ENCODE data around the gene PDGFRB.

The PDGFRB gene

GRCh38 chr5:150080696-150081435, 74.8 kb downstream of the PDGFRB start:
- DNase-seq: no peak

DNA sequence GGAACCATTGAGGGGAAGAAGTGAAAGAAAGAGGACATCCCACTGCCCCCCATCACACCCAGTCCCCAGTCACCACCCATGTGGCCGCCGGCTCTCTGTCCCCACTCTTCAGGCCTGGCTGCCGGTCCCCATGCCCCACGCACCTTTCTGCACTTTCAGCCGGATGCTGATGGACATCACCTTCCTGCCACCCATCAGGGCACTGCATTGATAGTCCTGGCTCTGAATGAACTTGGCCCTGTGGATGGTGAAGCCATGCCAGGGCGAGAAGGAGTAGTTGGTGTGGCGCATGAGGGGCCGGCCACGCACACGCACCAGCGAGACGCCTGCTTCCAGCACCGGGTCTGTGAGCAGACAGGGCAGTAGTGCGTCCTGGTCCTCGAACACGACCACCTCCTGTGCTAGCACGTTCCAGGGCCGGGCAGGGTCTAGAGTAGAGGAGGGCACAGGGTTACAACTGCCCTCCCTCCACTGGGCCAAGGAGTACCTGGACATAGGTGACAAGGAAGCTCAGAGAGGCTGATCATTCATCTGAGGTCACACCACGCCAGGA, 75.7 kb downstream of the PDGFRB start:
- DNase-seq: no peak

DNA sequence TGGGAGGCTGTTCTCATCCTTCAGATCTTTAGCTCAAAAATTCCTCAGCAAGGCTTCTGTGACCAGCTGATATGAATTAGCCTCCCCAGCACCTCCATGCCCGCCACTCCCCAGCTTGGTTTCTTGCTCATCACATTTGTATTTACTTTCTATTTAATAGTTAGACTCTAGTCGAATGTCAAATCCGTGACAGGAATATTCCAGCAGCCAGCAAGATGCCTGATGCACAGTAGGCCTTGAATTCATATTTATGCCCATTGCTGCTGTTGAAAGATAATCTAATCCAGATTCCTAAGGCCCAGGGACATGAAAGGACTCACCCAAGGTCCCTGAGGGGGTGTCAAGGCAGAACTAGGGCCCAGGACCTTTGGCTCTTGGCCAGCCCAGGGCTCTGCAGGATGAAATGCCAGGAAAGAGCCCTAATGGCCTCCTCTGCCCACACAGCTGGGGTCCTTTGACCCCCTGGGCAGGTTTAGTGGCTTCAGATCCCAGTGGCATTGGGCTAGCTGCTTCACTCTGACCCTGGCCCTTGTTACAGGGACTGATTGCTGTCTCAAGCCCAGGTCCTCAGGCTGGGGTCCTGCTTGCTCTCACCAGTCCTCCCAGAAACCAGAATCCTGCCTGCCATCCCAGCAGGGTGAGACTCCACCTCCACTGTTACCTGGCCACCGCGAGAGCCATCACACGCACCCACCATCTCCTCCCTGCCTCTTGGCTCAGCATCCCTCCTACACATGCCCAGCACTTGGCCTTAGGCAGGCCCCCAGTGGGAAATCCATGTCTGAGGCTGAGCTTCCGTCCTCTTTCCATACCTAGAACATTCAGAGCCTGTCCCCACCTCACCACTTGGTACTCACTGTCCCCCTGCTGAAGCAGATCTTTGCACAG, 76.6 kb downstream of the PDGFRB start:
- no peak for DNase-seq

DNA sequence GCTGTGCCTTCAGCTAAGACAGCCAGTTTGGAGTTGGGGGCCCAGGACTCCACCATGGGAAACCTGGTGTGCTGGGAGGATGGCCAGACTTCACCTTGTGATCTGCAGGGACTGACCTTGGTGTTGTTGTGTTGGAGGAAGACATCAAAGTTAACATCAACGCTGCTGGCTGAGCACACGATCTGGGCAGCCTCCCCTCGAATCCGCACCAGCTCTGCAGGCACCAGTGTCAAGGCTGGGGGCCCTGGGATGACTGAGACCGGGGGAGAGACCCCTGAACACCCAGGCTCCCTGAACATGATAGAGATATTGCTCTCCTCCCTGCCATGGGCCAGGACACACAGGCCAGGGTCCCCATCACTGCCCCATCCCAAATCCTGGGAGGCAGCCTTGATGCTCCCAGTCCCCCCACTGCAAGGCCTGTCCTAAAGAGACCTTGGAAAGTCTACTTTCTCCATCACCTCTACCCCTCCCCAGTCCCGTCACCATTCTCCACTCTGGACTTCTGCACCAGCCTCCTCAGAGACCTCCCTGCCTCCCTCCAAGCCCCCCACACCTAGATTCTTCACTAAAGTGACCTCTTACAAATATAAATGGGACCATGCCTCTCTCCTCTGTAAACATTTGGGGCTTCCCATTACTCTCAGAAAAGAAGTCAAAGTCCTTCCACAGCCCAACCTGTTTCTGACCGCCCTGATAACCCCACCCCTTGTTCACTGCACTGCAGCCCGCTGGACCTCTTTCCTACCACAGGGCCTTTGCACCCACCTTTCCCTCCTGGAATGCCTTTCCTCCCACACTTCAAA, 77.4 kb downstream of the PDGFRB start:
- no peak for DNase-seq

GRCh38 chr5:150077060-150077459, 78.6 kb downstream of the PDGFRB start:
- no peak for DNase-seq

DNA sequence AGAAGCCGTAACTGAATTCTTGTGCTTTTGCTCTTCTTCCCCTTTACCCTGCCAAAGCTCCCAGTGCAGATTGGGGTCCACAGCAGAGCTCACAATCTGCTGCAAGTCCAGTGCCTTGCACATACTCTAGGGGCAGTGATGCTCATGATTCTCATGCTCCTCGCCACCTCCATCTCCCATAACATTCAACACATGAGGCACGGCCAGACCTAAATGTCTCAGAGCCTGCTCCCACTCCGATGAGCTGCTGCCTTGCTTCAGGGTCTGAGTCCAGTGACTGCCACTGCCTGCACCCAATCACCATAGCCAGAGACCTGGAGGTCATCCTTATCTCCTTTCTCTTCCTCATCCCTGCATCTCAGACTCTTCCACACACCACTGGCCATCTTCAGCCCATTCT, 79.8 kb downstream of the PDGFRB start:
- no peak for DNase-seq

DNA sequence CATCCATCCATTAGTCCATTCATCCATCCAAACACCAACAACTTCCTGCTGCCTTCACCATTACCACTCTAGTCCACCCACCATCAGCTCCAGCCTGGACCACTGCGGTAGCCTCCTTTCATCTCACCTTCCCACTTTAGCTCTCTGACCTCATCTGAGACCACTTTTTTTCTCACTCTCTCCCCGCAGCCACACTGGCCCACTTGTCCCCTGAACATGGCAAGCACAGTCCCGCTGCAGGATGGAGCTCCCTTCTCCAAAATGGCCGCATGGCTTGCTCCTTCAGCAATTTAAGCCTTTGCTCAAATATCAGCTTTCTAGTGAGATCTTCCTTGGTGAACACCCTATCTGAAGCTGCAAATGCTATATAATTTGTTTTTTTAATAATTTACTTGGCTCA, 80.4 kb downstream of the PDGFRB start:
- DNase-seq: no peak

- no peak for DNase-seq
Observed at GRCh38 chr5:150073677-150074076, 82.0 kb downstream of the PDGFRB start.

DNA sequence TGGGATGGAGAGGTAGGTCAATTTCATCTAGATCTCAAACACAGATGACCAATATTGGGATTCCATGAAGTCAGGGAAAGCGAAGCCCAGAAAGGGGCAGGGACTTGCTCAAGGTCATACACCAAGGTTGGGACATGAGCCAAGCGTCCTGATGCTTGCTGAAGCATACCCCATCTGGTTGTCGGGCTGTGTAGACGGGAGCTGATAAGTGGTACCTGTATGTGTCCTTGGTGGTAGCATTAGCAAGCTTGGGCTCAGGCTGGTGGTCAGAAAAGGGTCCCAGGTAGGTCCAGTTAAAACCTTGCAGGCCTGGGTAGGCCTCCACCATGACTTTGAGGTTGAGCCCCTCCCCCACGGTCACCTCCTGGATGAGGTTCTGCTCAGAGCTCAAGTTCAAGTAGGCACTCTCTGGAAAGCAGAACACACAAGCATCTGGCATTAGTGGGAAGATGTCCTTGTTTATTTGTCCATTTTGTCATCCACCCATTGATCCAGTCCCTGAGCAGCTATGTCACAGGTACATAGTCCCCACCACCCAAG, 82.5 kb downstream of the PDGFRB start:
- no peak for DNase-seq

GRCh38 chr5:150070821-150071220, 84.8 kb downstream of the PDGFRB start:
- no peak for DNase-seq

GRCh38 chr5:150069672-150070627, 85.7 kb downstream of the PDGFRB start:
- no peak for DNase-seq

DNA sequence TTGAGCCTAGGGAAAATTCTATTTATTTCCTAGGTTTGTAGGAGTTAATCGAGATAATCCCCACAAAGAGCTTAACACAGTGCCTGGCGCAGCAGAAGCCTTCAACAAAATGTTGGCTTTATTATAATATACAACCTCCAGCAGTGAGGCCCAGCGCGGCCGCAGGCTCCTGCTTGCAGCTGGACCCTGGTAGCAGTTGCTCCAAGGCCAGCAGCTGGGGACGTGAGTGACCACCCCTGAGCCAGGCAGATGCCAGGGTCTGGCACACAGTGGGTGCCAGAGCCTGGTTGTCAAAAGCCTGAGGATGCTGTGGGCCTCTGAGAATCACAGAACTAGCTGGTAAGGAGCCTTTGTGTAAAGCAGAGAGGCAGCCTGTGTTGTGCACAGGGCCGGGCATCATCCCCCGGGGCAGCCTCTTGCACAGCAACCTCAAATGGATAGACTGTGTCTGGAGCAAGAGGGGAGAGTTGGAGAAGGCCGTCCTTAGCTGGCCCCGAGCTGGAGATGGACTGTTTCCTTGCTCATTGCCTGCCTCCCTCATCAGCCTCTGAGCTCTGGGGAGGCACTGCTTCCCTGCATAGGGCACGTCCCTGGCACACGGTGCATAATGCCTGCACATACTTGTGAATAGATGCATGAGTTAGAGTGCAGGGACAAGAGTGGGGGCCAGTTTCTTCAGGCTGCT, 86.5 kb downstream of the PDGFRB start:
- no peak for DNase-seq

DNA sequence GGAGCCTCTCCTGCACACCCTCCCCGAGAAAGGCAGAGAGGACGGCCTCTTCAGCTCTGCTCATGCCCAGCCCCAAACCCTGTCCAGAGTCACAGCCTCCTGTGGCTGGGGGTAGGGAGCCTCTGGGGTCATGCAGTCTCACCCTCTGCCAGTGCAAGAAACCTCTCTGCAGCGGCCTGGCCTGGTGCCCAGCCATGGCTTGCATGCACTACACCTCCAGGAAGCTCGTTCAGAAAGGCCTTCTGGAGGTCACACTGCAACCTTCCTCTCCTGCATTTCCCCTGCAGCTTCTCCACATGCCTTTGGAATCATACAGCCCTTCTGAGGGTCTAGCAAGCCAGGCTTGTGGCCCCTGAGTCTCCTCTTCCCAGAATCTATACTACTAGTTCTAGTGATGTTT, 87.2 kb downstream of the PDGFRB start:
- no peak for DNase-seq

DNA sequence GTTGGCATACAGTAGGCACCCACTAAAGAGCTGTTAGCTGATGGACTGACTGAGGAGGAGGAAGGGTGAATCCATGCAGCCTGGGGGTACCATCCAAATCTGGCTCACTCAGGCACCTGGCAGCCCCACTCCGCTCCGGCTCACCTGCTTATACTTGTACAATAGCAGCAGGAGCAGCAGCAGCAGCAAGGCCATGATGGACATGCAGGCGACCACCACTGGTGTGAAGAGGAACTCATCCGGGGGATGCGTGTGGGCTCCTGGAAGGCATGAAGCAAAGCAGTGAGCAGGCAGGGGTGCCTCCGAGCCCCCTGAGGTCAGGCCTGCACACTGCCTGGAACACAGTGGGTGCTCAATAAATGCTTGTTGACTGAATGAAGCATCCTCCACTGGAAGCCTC, 87.6 kb downstream of the PDGFRB start:
- DNase-seq: no peak

DNA sequence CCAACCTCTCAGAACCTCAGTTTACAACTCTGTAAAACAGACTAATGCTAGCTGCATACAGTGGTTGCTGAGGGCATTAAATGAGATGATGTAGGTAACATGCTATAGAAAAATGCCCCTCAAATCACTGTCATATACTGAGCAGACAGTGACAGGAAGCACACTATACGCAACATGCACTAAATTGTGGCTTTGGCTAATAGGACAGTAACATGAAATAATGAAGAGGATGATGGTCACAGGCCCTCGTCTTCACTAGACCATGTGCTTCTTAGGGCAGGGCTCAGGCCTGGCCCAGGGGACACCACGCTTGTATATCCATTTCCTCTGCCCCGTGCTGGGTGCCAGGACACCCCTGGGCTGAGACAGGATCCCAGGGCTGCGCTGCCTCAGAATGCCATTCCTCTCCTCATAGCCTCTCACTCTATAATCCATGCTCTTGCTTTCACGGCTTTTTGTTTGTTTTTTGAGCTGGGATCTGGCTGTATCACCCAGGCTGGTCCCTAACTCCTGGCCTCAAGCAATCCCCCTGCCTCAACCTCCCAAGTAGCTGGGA, 88.2 kb downstream of the PDGFRB start:
- no peak for DNase-seq

- no peak for DNase-seq
Observed at GRCh38 chr5:150066901-150067396, 88.7 kb downstream of the PDGFRB start.

GRCh38 chr5:150066436-150066835, 89.2 kb downstream of the PDGFRB start:
- DNase-seq: no peak

DNA sequence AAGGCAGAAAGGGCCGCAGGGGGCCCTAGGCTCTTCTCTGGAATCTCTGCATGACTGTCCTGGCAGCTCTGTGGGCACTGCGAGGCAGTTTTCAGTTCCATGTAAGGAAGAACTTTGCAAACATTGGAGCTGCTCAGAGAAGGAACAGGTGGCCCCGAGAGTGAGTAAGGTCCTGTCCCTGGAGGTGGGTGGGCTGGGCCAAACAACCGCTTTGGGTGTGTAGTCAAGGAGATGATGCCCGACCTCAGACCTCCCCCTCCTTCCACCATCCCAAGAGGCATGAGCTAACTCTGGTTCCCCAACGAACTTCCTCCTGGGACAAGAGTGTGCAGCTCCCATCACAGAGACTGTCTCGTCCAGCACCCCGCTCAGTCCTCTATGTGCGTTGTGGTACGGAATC, 89.8 kb downstream of the PDGFRB start:
- DNase-seq: no peak

DNA sequence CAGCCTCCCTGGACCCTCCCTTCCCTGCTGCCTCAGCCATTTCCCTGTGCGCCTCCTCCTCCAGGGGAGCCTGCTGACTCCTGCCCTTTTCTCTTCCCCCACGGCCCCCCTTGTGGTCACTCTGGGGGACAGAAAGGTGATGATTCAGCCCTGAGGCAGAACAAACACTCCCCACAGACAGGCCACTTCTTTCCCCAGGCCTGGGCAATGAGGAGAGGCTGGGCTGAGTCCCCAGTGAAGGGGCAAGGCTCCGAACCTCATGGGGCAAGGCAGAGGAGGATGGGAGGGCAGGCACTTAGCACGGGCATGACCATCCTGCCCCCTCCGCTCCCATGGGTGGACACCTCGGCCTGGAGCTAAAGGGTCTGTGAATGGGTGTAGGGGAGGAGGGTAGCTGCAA, 90.3 kb downstream of the PDGFRB start:
- DNase-seq: no peak

- no peak for DNase-seq
Observed at GRCh38 chr5:150064681-150065220, 90.9 kb downstream of the PDGFRB start.

All from stimulated activated CD4-positive, alpha-beta T cell treated with anti-CD3 and anti-CD28 coated beads, Interleukin-12 subunit alpha, Interleukin-12 subunit beta, amount 100 ng/mL, for 4 hours (primary cell).